ENCODE data around the gene NMNAT2. TPM values are rescaled to one million over a fixed set of nuclear protein-coding genes. Genes with fewer than 3 reads are reported as not detected.
A peak's percentile ranks its signal among the peaks of the same experiment; 100 is the strongest.

Gene NMNAT2
- total and polyA plus RNA-seq, 2 of the 13 experiments (the other 11 are each of a cell fraction or from before 2014, with no cell fraction given), result not detected

GRCh38 chr1:183289051-183289496 lies 129.1 kb downstream of the NMNAT2 start:
- TF ChIP-seq TOE1 (CRISPR knock-in tag; IDR thresholded peaks at IDR 0.05) (no peak), ZNF543 (CRISPR knock-in tag; IDR thresholded peaks at IDR 0.05) (no peak), AKAP8 (CRISPR knock-in tag; IDR thresholded peaks at IDR 0.05) (no peak), DNMT1 (CRISPR knock-in tag; IDR thresholded peaks at IDR 0.05) (no peak), SMC3 (IDR thresholded peaks at IDR 0.05; ENCODE audit: low read length) (no peak)
- BruUV-seq (replicated peaks), result no TSS peak
- H3K4me2 ChIP-seq (ENCODE audit: low read depth, low read length), result no peak overlapping the region
- ATAC-seq (no peak), DNase-seq (ENCODE audit: low spot score) (no peak), FAIRE-seq (no peak)
- POLR2A ChIA-PET, result no interaction called here
- no peak overlapping the region for H3K4me3 ChIP-seq (replicated peaks in 1 of 3; ENCODE audit: insufficient read depth in 1 of 3, low read depth in 2 of 3, low read length in 3 of 3)
- H2AFZ ChIP-seq (ENCODE audit: low read length), result no peak overlapping the region
- no peaks in the 10 kb centered on the region for H3K9me3 ChIP-seq (ENCODE audit: low read length)
- no peaks in the 10 kb centered on the region for H4K20me1 ChIP-seq (ENCODE audit: insufficient read depth, low read length)
- WGBS (ENCODE audit: low lambda C conversion rate), result 20% methylated on average over 1 of the region's 9 CpGs
- no peaks in the 10 kb centered on the region for H3K36me3 ChIP-seq (replicated peaks in 1 of 2; ENCODE audit: control insufficient read depth in 1 of 2, insufficient read depth in 2 of 2, low read length in 2 of 2)
- H3K27ac ChIP-seq (ENCODE audit: extremely low read length, insufficient read depth, low read length), result no peak overlapping the region
- H3K27me3 ChIP-seq (ENCODE audit: control insufficient read depth in 1 of 2, insufficient read depth in 2 of 2, low read length in 2 of 2), result peaks cover 3 to 13% of the 10 kb centered on the region in 2 experiments; a peak in 3 of 5 replicates
- no peaks in the 10 kb centered on the region for H3K79me2 ChIP-seq (ENCODE audit: insufficient read depth, low read length)
- in situ Hi-C loops (cut with HindIII; ENCODE audit: extremely low pct_ligation_motif_present, low pct_unique_long_range_greater_than_20kb), result loop anchor here (25.0 kb wide), 1 partner anchor 273 kb away; no protein-coding TSS in a partner anchor
- H3K4me1 ChIP-seq (ENCODE audit: insufficient read depth, low read length), result no peaks in the 10 kb centered on the region
- no peak overlapping the region for H3K9ac ChIP-seq (ENCODE audit: insufficient read depth, low read depth, low read length)
- CTCF ChIA-PET (ENCODE audit: low intra/inter-chr PET ratio, low total read pairs), result no interaction called here
- intact Hi-C loops (cut with micrococcal nuclease; ENCODE audit: unreplicated experiment), result no loop called here

- DNase-seq (ENCODE audit: low spot score) (no peak), FAIRE-seq (no peak), ATAC-seq (no peak)
- no peaks in the 10 kb centered on the region for H3K4me1 ChIP-seq (ENCODE audit: insufficient read depth, low read length)
- H4K20me1 ChIP-seq (ENCODE audit: insufficient read depth, low read length), result no peaks in the 10 kb centered on the region
- intact Hi-C loops (cut with micrococcal nuclease; ENCODE audit: unreplicated experiment), result no loop called here
- no peaks in the 10 kb centered on the region for H3K36me3 ChIP-seq (replicated peaks in 1 of 2; ENCODE audit: control insufficient read depth in 1 of 2, insufficient read depth in 2 of 2, low read length in 2 of 2)
- CTCF ChIA-PET (ENCODE audit: low intra/inter-chr PET ratio, low total read pairs), result no interaction called here
- H3K9ac ChIP-seq (ENCODE audit: insufficient read depth, low read depth, low read length), result no peak overlapping the region
- H3K9me3 ChIP-seq (ENCODE audit: low read length), result no peaks in the 10 kb centered on the region
- BruUV-seq (replicated peaks), result no TSS peak
- no peak overlapping the region for H3K27ac ChIP-seq (ENCODE audit: extremely low read length, insufficient read depth, low read length)
- H3K4me3 ChIP-seq (replicated peaks in 1 of 3; ENCODE audit: insufficient read depth in 1 of 3, low read depth in 2 of 3, low read length in 3 of 3), result no peak overlapping the region
- H3K79me2 ChIP-seq (ENCODE audit: insufficient read depth, low read length), result no peaks in the 10 kb centered on the region
- H2AFZ ChIP-seq (ENCODE audit: low read length), result no peak overlapping the region
- no peak overlapping the region for H3K4me2 ChIP-seq (ENCODE audit: low read depth, low read length)
- in situ Hi-C loops (cut with HindIII; ENCODE audit: extremely low pct_ligation_motif_present, low pct_unique_long_range_greater_than_20kb), result loop anchor here (25.0 kb wide), 1 partner anchor 274 kb away; no protein-coding TSS in a partner anchor
- POLR2A ChIA-PET, result no interaction called here
- TF ChIP-seq KLF6 (CRISPR knock-in tag; IDR thresholded peaks at IDR 0.05), result no peak
- peak; percentile 78 for TF ChIP-seq ZNF12 (CRISPR knock-in tag; IDR thresholded peaks at IDR 0.05)
- WGBS (ENCODE audit: low lambda C conversion rate), result 42% methylated on average over 2 of the region's 2 CpGs
- peaks cover 3 to 17% of the 10 kb centered on the region in 2 experiments; a peak in 3 of 5 replicates for H3K27me3 ChIP-seq (ENCODE audit: control insufficient read depth in 1 of 2, insufficient read depth in 2 of 2, low read length in 2 of 2)
Measured at GRCh38 chr1:183288583-183288982, 129.6 kb downstream of the NMNAT2 start.

Data from HepG2 (cell line).